ENCODE data around the gene TCF7L2.

The TCF7L2 gene

DNA sequence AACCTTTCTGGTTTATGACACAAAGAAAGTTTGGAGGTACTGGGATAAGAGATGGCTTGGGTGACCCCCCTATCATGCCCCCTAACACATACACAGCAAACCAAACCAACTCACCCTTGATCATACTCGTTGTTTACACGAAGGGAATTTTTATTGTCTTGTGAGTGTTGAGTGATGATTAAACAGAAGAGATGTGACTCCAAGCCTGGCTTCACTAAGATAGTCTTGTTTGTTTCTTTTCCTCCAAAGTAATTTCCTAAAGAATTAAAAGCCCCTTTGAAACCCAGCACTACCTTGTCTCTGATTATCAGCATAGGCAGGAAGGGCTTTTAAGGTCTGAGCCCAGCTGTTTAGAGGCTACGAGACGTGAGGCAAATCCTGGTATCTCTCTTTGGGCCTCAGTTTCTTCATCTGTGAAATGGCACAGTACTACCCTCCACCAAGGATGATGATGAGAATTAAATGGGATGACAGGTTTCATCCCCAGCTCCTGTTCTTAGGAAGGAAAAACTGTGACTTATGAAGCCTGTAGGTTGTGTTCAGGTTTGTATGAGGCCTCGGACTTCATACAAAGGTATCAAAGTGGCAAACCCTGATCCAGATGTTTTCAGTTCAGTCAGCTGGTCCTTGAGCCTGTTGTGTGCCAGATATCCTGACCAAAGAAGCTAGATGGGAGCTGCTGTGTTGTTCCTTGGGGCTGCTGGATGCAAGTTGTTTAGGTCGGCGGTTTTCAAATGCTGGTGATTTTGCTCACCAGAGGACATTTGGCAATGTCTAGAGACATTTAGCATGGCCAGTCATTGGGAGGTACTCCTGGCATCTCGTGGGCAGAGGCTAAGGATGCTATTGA is 51.8 kb downstream of the TCF7L2 start:
- Histone ChIP-seq H3K4me2 (ENCODE audit: low read depth, low read length, poor library complexity, severe bottlenecking) (no peak overlapping the region), H3K27ac (ENCODE audit: low read depth, low read length) (no peak overlapping the region)

DNA sequence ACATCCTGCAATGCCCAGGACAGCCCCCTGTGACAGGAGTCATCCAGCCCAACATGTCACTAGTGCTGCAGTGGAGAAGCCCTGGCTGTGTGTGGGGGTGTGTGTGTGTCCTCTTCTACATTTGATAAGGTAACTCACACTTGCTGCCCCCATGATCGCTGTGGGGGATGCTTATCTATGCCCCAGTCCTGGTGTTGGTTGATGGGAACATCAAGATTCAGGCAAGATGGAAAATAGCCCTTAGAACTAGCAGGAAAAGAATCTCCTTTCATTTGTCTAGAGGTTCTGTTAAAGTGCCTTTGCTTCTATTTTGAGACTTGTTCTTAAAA is 52.4 kb downstream of the TCF7L2 start:
- Histone ChIP-seq H3K79me2 (ENCODE audit: insufficient read depth, low read length) (no peaks in the 10 kb centered on the region), H3K27ac (ENCODE audit: low read depth, low read length) (no peak overlapping the region), H3K4me3 (ENCODE audit: insufficient read depth, low read length, poor library complexity, severe bottlenecking) (no peak overlapping the region), H3K4me2 (ENCODE audit: low read depth, low read length, poor library complexity, severe bottlenecking) (no peak overlapping the region), H3F3A (ENCODE audit: insufficient read depth) (no peaks in the 10 kb centered on the region), H3K9ac (ENCODE audit: low read length) (no peak overlapping the region), H3K9me3 (ENCODE audit: insufficient read depth, low read length) (no peaks in the 10 kb centered on the region), H3K9me2 (replicated peaks; ENCODE audit: insufficient read depth, low read length) (no peaks in the 10 kb centered on the region), H3K36me3 (ENCODE audit: low read length) (no peaks in the 10 kb centered on the region), H4K20me1 (ENCODE audit: low read depth, low read length) (no peaks in the 10 kb centered on the region), H3K27me3 (ENCODE audit: low read length) (no peaks in the 10 kb centered on the region), H2AFZ (ENCODE audit: low read depth, low read length, severe bottlenecking) (no peak overlapping the region)
- TF ChIP-seq, protein P1, sequence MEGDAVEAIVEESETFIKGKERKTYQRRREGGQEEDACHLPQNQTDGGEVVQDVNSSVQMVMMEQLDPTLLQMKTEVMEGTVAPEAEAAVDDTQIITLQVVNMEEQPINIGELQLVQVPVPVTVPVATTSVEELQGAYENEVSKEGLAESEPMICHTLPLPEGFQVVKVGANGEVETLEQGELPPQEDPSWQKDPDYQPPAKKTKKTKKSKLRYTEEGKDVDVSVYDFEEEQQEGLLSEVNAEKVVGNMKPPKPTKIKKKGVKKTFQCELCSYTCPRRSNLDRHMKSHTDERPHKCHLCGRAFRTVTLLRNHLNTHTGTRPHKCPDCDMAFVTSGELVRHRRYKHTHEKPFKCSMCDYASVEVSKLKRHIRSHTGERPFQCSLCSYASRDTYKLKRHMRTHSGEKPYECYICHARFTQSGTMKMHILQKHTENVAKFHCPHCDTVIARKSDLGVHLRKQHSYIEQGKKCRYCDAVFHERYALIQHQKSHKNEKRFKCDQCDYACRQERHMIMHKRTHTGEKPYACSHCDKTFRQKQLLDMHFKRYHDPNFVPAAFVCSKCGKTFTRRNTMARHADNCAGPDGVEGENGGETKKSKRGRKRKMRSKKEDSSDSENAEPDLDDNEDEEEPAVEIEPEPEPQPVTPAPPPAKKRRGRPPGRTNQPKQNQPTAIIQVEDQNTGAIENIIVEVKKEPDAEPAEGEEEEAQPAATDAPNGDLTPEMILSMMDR (IDR thresholded peaks at IDR 0.05; ENCODE audit: insufficient read depth, low read length, poor library complexity, severe bottlenecking) = no peak
- no peak for TF ChIP-seq EZH2phosphoT487 (conservative IDR thresholded peaks at IDR 0.05; ENCODE audit: low read length)

More for the DNA sequence above, 51.8 kb downstream of the TCF7L2 start:
- Histone ChIP-seq H3K4me3 (ENCODE audit: insufficient read depth, low read length, poor library complexity, severe bottlenecking) (no peak overlapping the region), H3K36me3 (ENCODE audit: low read length) (no peaks in the 10 kb centered on the region), H3K27me3 (ENCODE audit: low read length) (no peaks in the 10 kb centered on the region), H3F3A (ENCODE audit: insufficient read depth) (no peaks in the 10 kb centered on the region), H3K9ac (ENCODE audit: low read length) (no peak overlapping the region), H2AFZ (ENCODE audit: low read depth, low read length, severe bottlenecking) (no peak overlapping the region), H4K20me1 (ENCODE audit: low read depth, low read length) (no peaks in the 10 kb centered on the region), H3K9me3 (ENCODE audit: insufficient read depth, low read length) (no peaks in the 10 kb centered on the region), H3K79me2 (ENCODE audit: insufficient read depth, low read length) (no peaks in the 10 kb centered on the region), H3K9me2 (replicated peaks; ENCODE audit: insufficient read depth, low read length) (no peaks in the 10 kb centered on the region)
- no peak for TF ChIP-seq EZH2phosphoT487 (conservative IDR thresholded peaks at IDR 0.05; ENCODE audit: low read length)
- TF ChIP-seq, protein P1 (IDR thresholded peaks at IDR 0.05; ENCODE audit: insufficient read depth, low read length, poor library complexity, severe bottlenecking) = no peak

DNA sequence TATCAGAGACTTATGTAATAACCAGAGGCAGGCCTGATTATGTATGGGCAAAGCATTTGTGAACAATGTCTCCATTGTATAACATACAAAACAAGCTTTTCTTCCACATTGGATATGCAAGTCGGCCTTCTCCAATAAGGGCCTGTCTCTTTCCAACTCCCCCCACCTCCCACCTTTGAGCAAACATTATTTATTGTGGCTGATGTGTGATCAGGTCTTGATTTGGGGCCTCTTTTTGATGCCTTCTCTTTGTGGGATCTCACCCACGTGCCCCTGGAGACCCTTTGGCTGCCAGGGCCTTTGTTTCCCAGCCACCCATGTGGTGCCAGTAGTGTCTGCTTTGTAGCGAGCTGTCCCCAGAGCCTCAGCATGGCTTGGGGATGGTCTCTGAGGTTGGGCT is 53.0 kb downstream of the TCF7L2 start:
- H2AFZ ChIP-seq (ENCODE audit: low read depth, low read length, severe bottlenecking) = no peak overlapping the region
- no peaks in the 10 kb centered on the region for H3F3A ChIP-seq (ENCODE audit: insufficient read depth)
- no peaks in the 10 kb centered on the region for H4K20me1 ChIP-seq (ENCODE audit: low read depth, low read length)
- no peak overlapping the region for H3K27ac ChIP-seq (ENCODE audit: low read depth, low read length)
- no peak overlapping the region for H3K9ac ChIP-seq (ENCODE audit: low read length)
- TF ChIP-seq, protein P1 (IDR thresholded peaks at IDR 0.05; ENCODE audit: insufficient read depth, low read length, poor library complexity, severe bottlenecking) = no peak
- no peak for TF ChIP-seq EZH2phosphoT487 (conservative IDR thresholded peaks at IDR 0.05; ENCODE audit: low read length)
- H3K9me2 ChIP-seq (replicated peaks; ENCODE audit: insufficient read depth, low read length) = no peaks in the 10 kb centered on the region
- H3K9me3 ChIP-seq (ENCODE audit: insufficient read depth, low read length) = no peaks in the 10 kb centered on the region
- H3K4me2 ChIP-seq (ENCODE audit: low read depth, low read length, poor library complexity, severe bottlenecking) = no peak overlapping the region
- no peaks in the 10 kb centered on the region for H3K79me2 ChIP-seq (ENCODE audit: insufficient read depth, low read length)
- H3K36me3 ChIP-seq (ENCODE audit: low read length) = no peaks in the 10 kb centered on the region
- no peaks in the 10 kb centered on the region for H3K27me3 ChIP-seq (ENCODE audit: low read length)
- no peak overlapping the region for H3K4me3 ChIP-seq (ENCODE audit: insufficient read depth, low read length, poor library complexity, severe bottlenecking)

All from SU-DHL-6 (cell line).